Measurements from ENCODE around the gene ZSCAN31.

The ZSCAN31 gene

DNA sequence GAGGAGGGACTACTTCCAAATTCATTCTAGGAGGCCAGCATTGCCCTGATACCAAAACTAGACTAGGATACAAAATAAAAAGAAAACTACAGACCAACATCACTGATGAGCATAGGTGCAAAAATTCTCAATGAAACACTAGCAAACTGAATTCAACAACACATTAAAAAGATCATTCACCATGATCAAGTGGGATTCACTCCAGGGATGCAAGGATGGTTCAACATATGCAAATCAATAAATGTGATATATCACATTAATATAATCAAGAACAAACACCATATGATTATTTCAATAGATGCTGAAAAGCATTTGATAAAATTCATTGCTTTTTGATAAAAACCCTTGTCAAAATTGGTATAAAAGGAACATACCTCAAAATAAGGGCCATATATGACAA is 44.4 kb downstream of the ZSCAN31 start:
- H3K27me3 ChIP-seq, result no peaks in the 10 kb centered on the region

DNA sequence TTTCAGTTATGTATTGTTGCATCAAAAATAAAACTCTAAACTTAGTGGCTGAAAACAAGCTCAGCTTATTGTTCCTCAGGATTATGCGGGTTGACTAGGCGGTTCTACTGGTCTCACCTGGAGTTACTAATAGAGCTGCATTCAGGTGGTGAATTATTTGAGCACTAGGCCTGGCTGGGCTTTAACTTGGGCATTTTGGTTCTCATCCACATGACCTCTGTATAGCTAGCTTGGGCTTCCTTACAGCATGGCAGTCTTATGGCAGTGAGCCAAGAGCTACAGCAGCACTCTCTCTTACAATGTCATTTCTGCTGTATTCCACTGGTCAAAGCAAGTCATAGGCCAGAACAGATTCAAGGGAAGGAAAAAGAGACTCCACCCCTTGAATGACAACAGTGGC is 53.0 kb downstream of the ZSCAN31 start:
- peaks cover 4% of the 10 kb centered on the region; the same call in 1 of the 2 replicates for H3K9me3 ChIP-seq
- peaks cover 28% of the 10 kb centered on the region for H3K36me3 ChIP-seq
- peaks cover 34% of the 10 kb centered on the region for H3K27me3 ChIP-seq
- no peak for TF ChIP-seq Cebpa-rat (IDR thresholded peaks at IDR 0.05)
- H3K4me2 ChIP-seq, result no peak overlapping the region
- no peak overlapping the region for H3K27ac ChIP-seq
- no peak overlapping the region for H3K4me3 ChIP-seq
- no peaks in the 10 kb centered on the region for H4K20me1 ChIP-seq
- 0 out of 2 replicates have a peak, but pooled peaks cover 9% of the 10 kb centered on the region for H3K4me1 ChIP-seq
- H3K9ac ChIP-seq, result no peak overlapping the region

More for the DNA sequence above, 44.4 kb downstream of the ZSCAN31 start:
- Histone ChIP-seq H3K9me3 (no peaks in the 10 kb centered on the region; the same call in 1 of the 2 replicates), H3K36me3 (peaks cover 31% of the 10 kb centered on the region), H3K4me2 (no peak overlapping the region), H3K9ac (no peak overlapping the region), H4K20me1 (no peaks in the 10 kb centered on the region), H3K4me1 (no peaks in the 10 kb centered on the region), H3K4me3 (no peak overlapping the region), H3K27ac (no peak overlapping the region)
- no peak for TF ChIP-seq Cebpa-rat (IDR thresholded peaks at IDR 0.05)

DNA sequence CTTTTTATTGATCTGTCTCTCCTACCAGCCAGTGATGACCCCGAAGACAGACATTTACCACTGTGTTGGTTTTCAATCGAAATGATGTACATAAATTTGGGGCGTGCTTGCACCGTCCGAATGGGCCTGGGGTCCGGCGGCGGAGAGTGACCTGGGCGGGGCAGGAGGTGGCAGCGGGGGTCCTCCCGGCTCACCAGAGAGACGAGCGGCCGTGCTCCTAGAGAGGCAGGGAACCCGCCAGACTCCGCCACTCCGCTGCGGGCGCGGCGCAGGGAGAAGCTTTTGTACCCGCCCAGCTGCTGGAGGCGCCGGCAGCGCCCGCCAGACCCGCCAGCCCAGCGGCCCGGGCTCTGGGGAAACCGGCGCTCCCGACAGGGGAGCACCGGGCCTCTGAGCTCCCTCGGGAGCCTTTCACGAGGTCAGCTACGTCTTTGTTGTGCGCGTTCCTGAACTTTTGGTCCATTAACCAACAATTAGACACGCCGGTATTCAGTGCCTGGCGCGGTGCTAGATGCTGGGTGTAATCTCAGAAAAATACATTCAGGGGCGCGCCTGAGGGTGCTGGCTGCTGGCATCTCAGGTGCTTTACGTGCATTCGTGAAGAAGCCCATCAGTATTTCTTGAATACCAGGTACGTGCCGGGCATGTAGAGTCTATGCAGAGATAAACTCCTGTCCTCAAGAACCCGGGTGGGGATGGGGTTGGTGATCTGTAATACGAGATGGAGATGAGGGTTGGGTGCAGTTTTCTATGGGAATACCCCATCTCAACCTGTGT is 54.5 kb downstream of the ZSCAN31 start, which contains the start of gene PGBD1:
PGBD1 (plus strand) TSS at position 285 of the 777 bp plus-strand sequence. CDS start 2,242 bp downstream, outside the sequence.
- Histone ChIP-seq H4K20me1 (no peaks in the 10 kb centered on the region), H3K9me3 (peaks cover 4% of the 10 kb centered on the region; the same call in 1 of the 2 replicates), H3K9ac (peak within 1 kb of the TSS; percentile 72), H3K4me2 (peak within 1 kb of the TSS; percentile 83), H3K36me3 (peaks cover 33% of the 10 kb centered on the region), H3K27me3 (peaks cover 34% of the 10 kb centered on the region), H3K4me1 (0 out of 2 replicates have a peak, but pooled peaks cover 9% of the 10 kb centered on the region), H3K4me3 (peak within 1 kb of the TSS; percentile 69), H3K27ac (peak within 1 kb of the TSS; percentile 16; the same call in 1 of the 2 replicates)
- TF ChIP-seq Cebpa-rat (IDR thresholded peaks at IDR 0.05), result no peak

DNA sequence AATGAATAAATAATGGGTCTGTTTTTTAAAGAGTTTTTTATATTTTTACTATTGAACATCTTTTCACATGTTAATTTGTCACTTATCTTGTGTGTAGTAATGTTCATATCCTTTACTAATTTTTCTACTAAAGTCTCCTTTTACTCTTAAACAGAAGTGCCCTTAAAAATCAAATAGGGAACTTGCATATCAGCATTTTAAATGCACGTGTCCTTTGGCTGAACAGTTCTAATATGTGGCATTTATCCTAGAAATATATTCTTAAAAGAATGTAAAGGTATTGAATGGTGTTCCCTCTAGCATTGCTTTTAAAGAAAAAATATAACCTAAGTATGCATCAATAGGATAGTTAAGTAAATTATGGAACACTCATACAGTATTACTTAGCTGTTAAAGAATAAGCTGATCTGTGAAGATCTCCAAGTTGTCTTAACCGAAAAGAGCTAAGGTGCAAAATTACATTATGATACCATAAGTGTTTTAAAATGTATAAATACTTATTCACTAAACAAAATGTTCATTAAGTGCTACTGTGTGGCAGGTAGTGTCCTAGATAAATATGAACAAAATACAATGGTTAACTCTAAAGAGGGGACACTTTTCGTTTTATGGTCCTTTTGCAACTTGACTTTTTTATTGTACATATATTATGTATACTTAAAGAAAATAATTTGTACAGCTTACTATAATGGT is 55.2 kb downstream of the ZSCAN31 start:
- H3K27me3 ChIP-seq, result peaks cover 34% of the 10 kb centered on the region
- H3K4me1 ChIP-seq, result 0 out of 2 replicates have a peak, but pooled peaks cover 9% of the 10 kb centered on the region
- H3K36me3 ChIP-seq, result peaks cover 40% of the 10 kb centered on the region
- TF ChIP-seq Cebpa-rat (IDR thresholded peaks at IDR 0.05), result no peak
- peak overlapping the region; percentile 83 for H3K4me2 ChIP-seq
- peak overlapping the region; percentile 72 for H3K9ac ChIP-seq
- peaks cover 4% of the 10 kb centered on the region; the same call in 1 of the 2 replicates for H3K9me3 ChIP-seq
- H3K4me3 ChIP-seq, result peak overlapping the region; percentile 69
- H3K27ac ChIP-seq, result no peak overlapping the region
- no peaks in the 10 kb centered on the region for H4K20me1 ChIP-seq

DNA sequence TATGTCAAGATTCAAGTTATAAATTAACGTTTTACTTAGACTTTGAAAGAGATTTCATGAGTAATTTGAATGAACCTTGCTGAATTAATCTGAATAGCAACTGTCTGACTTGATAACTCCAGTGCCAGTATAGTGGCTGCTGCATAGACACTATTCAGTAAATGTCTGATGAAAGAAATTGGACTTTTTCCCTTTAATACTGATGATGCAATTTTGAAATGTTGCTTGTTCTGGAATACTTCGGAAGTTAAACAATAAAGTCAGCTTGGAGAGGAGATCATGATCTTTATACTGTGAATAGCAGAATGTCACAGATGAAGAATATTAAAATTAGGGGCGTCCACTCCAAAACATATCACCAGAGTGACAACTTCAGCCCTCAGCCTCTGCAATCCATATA is 58.2 kb downstream of the ZSCAN31 start:
- Histone ChIP-seq H3K4me3 (no peak overlapping the region), H4K20me1 (no peaks in the 10 kb centered on the region), H3K4me2 (no peak overlapping the region), H3K4me1 (0 out of 2 replicates have a peak, but pooled peaks cover 9% of the 10 kb centered on the region), H3K27ac (no peak overlapping the region), H3K27me3 (peaks cover 30% of the 10 kb centered on the region), H3K36me3 (peaks cover 50% of the 10 kb centered on the region), H3K9me3 (no peaks in the 10 kb centered on the region; the same call in 1 of the 2 replicates), H3K9ac (no peak overlapping the region)
- no peak for TF ChIP-seq Cebpa-rat (IDR thresholded peaks at IDR 0.05)

DNA sequence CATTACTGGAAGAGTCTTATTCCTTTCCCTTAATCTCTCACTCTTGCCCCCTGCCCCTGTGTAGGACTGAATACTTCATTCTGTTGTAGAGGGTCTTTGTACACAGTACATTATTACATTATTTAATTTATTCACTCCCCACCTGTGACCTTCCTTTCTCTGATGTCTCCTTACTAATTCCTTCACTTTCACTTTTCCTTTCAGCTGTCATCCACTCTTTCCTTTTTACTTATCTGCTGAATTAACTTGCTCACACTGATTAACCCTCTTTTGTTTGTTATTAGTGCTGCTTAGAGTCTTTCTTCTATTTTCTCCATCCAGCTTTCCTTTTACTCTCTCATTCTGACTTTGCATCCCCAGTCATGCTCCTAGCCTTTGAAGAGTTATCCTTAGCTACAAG is 61.1 kb downstream of the ZSCAN31 start:
- peaks cover 65% of the 10 kb centered on the region for H3K36me3 ChIP-seq

More for the DNA sequence above, 61.1 kb downstream of the ZSCAN31 start:
- Histone ChIP-seq H3K4me1 (no peaks in the 10 kb centered on the region), H4K20me1 (no peaks in the 10 kb centered on the region), H3K4me2 (no peak overlapping the region), H3K9ac (no peak overlapping the region), H3K4me3 (no peak overlapping the region), H3K27me3 (peaks cover 2% of the 10 kb centered on the region; the same call in 1 of the 2 replicates), H3K27ac (no peak overlapping the region), H3K9me3 (no peaks in the 10 kb centered on the region)
- TF ChIP-seq Cebpa-rat (IDR thresholded peaks at IDR 0.05), result no peak
